HepG2 (cell line): ENCODE results near the gene TMPRSS7. TPM values are rescaled to one million over a fixed set of nuclear protein-coding genes. Genes with fewer than 3 reads are reported as not detected.

Experiments used
- ATAC-seq: fragments of 200-7000 bp; cut with Tn5 transposase; 3 replicates; pipeline ENCODE4 v1.9.1; 2020; ENCODE audit warnings: mild to moderate bottlenecking, moderate library complexity
- BruUV-seq: library from RNA; stranded (reverse); fragments of 400-500 nt; replicated peaks from 2 replicates; lab custom pipeline; 2021; lab: Mats Ljungman, UMichigan
- CTCF ChIA-PET: fragments of 300-600 bp; formaldehyde crosslinking; extraction: SDS; loops from one replicate; lab custom pipeline; 2021; ENCODE audit warnings: low total read pairs, inconsistent platforms, low intra/inter-chr PET ratio; lab: Yijun Ruan, JAX
- POLR2A ChIA-PET: fragments of 350-600 bp; sonication (Branson Sonifier 250); formaldehyde crosslinking; loops from one replicate; lab custom pipeline; 2020; ENCODE audit warnings: antibody characterized with exemption, inconsistent platforms; lab: Yijun Ruan, JAX
- DNase-seq: peaks from one replicate; pipeline ENCODE4 v3.0.0-alpha.2; 2015; ENCODE audit warnings: low spot score
- FAIRE-seq: peaks from 3 replicates; lab custom pipeline; 2011; peaks lifted over from hg19 to GRCh38; lab: Jason Lieb, UNC
- H2AFZ ChIP-seq: one replicate; pipeline ENCODE4 v1.6.1; 2011; ENCODE audit warnings: low read length, inconsistent platforms
- H3K27ac ChIP-seq: fragments of 300-600 bp; 3 replicates; pipeline ENCODE4 v1.8.0; 2011; ENCODE audit warnings: mixed run types, mild to moderate bottlenecking, mixed read lengths, low read length, inconsistent platforms; ENCODE audit not compliant: insufficient read depth; ENCODE audit errors: extremely low read length
- H3K27me3 ChIP-seq, 2 experiments: fragments of 200-600 bp in 1 of 2; 2 replicates in 1 of 2; 3 replicates in 1 of 2; pipeline versions ENCODE4 v1.6.0 to v1.8.0; 2011; ENCODE audit warnings: low read length in 2 of 2, mild to moderate bottlenecking in 2 of 2, moderate library complexity in 2 of 2, inconsistent platforms in 1 of 2; ENCODE audit not compliant: insufficient read depth in 2 of 2, control insufficient read depth in 1 of 2
- H3K36me3 ChIP-seq, 2 experiments: fragments of 200-600 bp in 1 of 2; replicated peaks in 1 of 2; 2 replicates in 1 of 2; 3 replicates in 1 of 2; pipeline versions ENCODE4 v1.5.1 to v1.8.0; 2011; ENCODE audit warnings: low read length in 2 of 2, inconsistent platforms in 1 of 2; ENCODE audit not compliant: insufficient read depth in 2 of 2, control insufficient read depth in 1 of 2
- H3K4me1 ChIP-seq: 2 replicates; pipeline ENCODE4 v1.5.1; 2012; ENCODE audit warnings: low read length, inconsistent platforms; ENCODE audit not compliant: insufficient read depth
- H3K4me2 ChIP-seq: 2 replicates; pipeline ENCODE4 v1.6.0; 2011; ENCODE audit warnings: low read depth, low read length, inconsistent platforms
- H3K4me3 ChIP-seq, 3 experiments: fragments of 200-600 bp in 1 of 3; sonication (generic), shearing (Covaris generic) in 1 of 3; replicated peaks in 1 of 3; 2 replicates each; pipeline ENCODE4 v1.5.1; 2011 to 2016; ENCODE audit warnings: low read length in 3 of 3, inconsistent platforms in 2 of 3, low read depth in 2 of 3, mild to moderate bottlenecking in 2 of 3, control low read depth in 1 of 3, mixed read lengths in 1 of 3; ENCODE audit not compliant: insufficient read depth in 1 of 3
- H3K79me2 ChIP-seq: one replicate; pipeline ENCODE4 v1.6.1; 2011; ENCODE audit warnings: low read length, inconsistent platforms; ENCODE audit not compliant: insufficient read depth
- H3K9ac ChIP-seq: 2 replicates; pipeline ENCODE4 v1.6.0; 2011; ENCODE audit warnings: mild to moderate bottlenecking, low read depth, low read length, inconsistent platforms; ENCODE audit not compliant: insufficient read depth
- H3K9me3 ChIP-seq: 2 replicates; pipeline ENCODE4 v1.5.1; 2012; ENCODE audit warnings: mild to moderate bottlenecking, low read length
- H4K20me1 ChIP-seq: 2 replicates; pipeline ENCODE4 v1.6.0; 2011; ENCODE audit warnings: inconsistent platforms, mild to moderate bottlenecking, low read length, moderate library complexity; ENCODE audit not compliant: insufficient read depth
- CTCF ChIP-seq: sonication (generic); formaldehyde crosslinking; IDR thresholded peaks from 2 replicates; pipeline ENCODE4 v1.5.0; 2020; ENCODE audit warnings: mild to moderate bottlenecking, missing genetic modification reagents, moderate library complexity
- DRAP1 ChIP-seq: IDR thresholded peaks from 2 replicates; pipeline ENCODE4 v1.6.1; 2016; ENCODE audit warnings: missing genetic modification reagents, missing compliant biosample characterization
- SMC3 ChIP-seq: IDR thresholded peaks from 2 replicates; pipeline ENCODE4 v1.6.1; 2011; ENCODE audit warnings: low read length, improper control_type of control experiment
- STAG1 ChIP-seq: sonication (generic); formaldehyde crosslinking; IDR thresholded peaks from 2 replicates; pipeline ENCODE4 v1.4.0; 2020; ENCODE audit warnings: missing genetic modification reagents
- ZNF501 ChIP-seq: sonication (generic); formaldehyde crosslinking; IDR thresholded peaks from 2 replicates; pipeline ENCODE4 v1.5.1; 2020; ENCODE audit warnings: mild to moderate bottlenecking, moderate library complexity, missing genetic modification reagents
- WGBS: methylation state at CpG from one replicate; pipeline ENCODE4 v1.1.6; 2017; ENCODE audit warnings: low lambda C conversion rate; 5-methylcytosine and 5-hydroxymethylcytosine counted together
- in situ Hi-C: cut with HindIII; loops from 2 replicates; pipeline ENCODE4 v1.10.0; 2017; ENCODE audit warnings: low pct_unique_long_range_greater_than_20kb; ENCODE audit not compliant: extremely low pct_ligation_motif_present
- intact Hi-C: fragments of 100-400 bp; cut with micrococcal nuclease; formaldehyde crosslinking; loops from one replicate; pipeline ENCODE4 v1.10.0; 2022; ENCODE audit not compliant: unreplicated experiment
- polyA plus RNA-seq, 8 experiments: library from polyadenylated mRNA; depleted of rRNA in 3 of 8; stranded (reverse) in 7 of 8; unstranded in 1 of 8; fragments of >200 nt; fragmentation: Illumina TruSeq in 4 of 8; extraction: Trizol in 4 of 8; gene quantifications; 2 replicates each; pipeline versions ENCODE4 v1.2.1 to v1.2.3, GENCODE V29; 2011 to 2016; ENCODE audit warnings: low read depth in 4 of 8, missing spikeins in 1 of 8, mixed read lengths in 1 of 8; ENCODE audit not compliant: insufficient read depth in 1 of 8
- total RNA-seq, 5 experiments: library from RNA; depleted of rRNA; stranded (reverse); fragments of >200 nt; fragmentation: Illumina TruSeq; extraction: Trizol; gene quantifications; 2 replicates each; pipeline ENCODE4 v1.2.3, GENCODE V29; 2016; ENCODE audit warnings: low read depth in 1 of 5

TMPRSS7 gene
- total and polyA plus RNA-seq, 2 of the 13 experiments (the other 11 are each of a cell fraction or from before 2014, with no cell fraction given): not detected

GRCh38 chr3:112111785-112112402 is 77.4 kb downstream of the TMPRSS7 start:
- ChIA-PET CTCF (interaction anchor here (1.0 to 1.4 kb wide), 2 partner anchors 407 to 419 kb away, joined by 3 to 6 read pairs; no protein-coding TSS in a partner anchor), POLR2A (no interaction called here)
- no TSS peak for BruUV-seq
- Histone ChIP-seq H2AFZ (no peak overlapping the region), H3K27me3 (no peaks in the 10 kb centered on the region), H3K79me2 (no peaks in the 10 kb centered on the region), H3K4me2 (no peak overlapping the region), H3K27ac (no peak overlapping the region), H3K9me3 (no peaks in the 10 kb centered on the region), H3K9ac (no peak overlapping the region), H3K4me1 (peaks cover 9% of the 10 kb centered on the region), H4K20me1 (no peaks in the 10 kb centered on the region), H3K36me3 (no peaks in the 10 kb centered on the region), H3K4me3 (no peak overlapping the region)
- TF ChIP-seq SMC3 (peak; percentile 37; the same call in 1 of the 2 replicates), CTCF (CRISPR knock-in tag) (peak; percentile 83), DRAP1 (CRISPR knock-in tag) (no peak), STAG1 (peak; percentile 74), ZNF501 (no peak)
- intact Hi-C loops (loop anchor here (1.0 kb wide), 1 partner anchor 407 kb away; no protein-coding TSS in a partner anchor), in situ Hi-C loops (loop anchor here (10.0 kb wide), 1 partner anchor 423 kb away; no protein-coding TSS in a partner anchor)
- ATAC-seq (peak; percentile 95), FAIRE-seq (peak; percentile 77), DNase-seq (peak; percentile 33)
- WGBS: 22% methylated on average over 3 of the region's 3 CpGs
